NCI-H2227 (cell line): Measurements from ENCODE around the gene F10.
"Not testable (repeated sequence)": the region's sequence is repeated elsewhere in the genome, so short reads cannot be mapped to it uniquely, and the experiment has no call there.

Experiments used
- DNase-seq: peaks from one replicate; lab custom pipeline; 2025; ENCODE audit not compliant: unreplicated experiment; lab: John Stamatoyannopoulos, UW

The F10 gene

DNA sequence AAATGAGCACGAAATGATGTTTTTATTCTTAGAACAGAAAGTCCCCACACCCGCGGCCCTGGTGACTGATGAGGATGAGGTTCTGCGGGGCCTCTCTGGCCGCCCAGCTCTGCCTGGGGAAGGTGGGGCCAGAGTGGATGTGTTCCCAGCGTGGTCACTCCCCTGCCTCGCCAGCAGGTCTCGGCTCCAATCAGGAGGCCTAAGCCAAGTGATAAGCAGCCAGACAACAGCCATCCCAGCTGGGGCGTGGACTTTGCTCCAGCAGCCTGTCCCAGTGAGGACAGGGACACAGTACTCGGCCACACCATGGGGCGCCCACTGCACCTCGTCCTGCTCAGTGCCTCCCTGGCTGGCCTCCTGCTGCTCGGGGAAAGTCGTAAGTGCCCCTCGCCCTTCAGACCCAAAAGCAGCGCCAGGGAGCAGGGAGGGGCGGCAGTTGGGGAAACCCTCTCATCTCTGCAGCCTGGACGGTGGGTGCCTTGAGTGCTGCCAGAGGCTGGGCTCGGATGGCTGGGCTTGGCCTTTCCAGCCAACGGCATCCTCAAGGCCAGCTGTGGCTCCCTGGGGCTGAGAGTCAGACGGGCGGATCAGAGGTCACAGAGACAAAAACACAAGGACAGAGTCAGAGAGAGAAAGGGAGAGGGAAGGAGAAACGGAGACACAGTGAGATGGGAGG lies at the start of gene F10:
F10 (plus strand) TSS at position 250 of the 676 bp plus-strand sequence; CDS start at position 307, 57 bp downstream.
- peak; percentile 34 for DNase-seq

DNA sequence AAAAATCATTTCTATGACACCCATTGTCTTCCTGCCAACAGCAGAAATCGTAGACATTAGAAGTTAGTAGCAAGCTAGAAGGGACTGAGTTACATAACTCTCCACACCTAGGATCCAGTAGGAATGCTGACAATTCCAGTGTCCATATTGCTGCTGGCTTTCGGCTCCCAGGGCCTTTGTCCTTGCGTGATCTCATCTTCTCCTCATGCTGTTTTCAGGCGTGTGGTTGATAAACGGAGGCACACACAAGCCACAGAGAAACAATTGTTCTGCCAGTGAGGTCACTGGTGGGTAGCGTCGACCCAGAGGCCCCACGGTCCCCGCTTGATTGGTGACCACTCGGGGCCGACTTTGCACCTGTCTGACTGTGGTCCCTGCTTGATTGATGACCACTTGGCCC lies 48.7 kb upstream of the F10 start:
- DNase-seq, result no peak

DNA sequence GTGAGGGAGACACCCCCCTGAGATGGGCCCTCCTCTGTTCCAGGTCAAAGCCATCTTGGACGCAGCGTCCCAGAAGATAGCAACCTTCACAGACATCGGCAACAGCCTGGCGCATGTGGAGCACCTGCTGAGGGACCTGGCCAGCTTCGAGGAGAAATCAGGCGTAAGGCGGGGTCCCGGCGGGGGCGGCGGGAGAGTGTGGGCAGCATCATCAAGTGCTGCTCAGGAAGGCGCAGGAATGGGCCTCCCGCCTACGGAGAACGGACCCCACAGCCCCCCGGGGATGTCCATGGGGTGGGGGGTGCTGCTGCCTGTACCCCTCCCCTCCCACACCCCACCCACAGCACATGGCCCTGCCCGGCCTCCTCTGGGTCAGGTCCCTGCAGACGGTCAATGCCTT lies 48.2 kb upstream of the F10 start:
- DNase-seq, result no peak

DNA sequence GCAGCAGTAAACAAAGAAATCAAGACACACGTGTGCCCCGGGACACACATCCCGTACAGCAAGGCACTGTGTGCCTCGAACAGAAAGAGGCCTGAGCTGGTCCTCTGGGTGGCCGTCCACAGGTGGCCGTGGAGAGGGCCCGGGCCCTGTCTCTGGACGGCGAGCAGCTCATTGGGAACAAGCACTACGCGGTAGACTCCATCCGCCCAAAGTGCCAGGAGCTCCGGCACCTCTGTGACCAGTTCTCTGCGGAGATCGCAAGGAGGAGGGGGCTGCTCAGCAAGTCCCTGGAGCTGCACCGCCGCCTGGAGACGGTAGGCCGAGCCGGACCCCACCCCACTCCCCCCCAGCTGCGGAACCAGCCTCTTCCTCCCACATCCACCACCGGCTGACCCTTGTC lies 47.7 kb upstream of the F10 start:
- DNase-seq, result no peak

DNA sequence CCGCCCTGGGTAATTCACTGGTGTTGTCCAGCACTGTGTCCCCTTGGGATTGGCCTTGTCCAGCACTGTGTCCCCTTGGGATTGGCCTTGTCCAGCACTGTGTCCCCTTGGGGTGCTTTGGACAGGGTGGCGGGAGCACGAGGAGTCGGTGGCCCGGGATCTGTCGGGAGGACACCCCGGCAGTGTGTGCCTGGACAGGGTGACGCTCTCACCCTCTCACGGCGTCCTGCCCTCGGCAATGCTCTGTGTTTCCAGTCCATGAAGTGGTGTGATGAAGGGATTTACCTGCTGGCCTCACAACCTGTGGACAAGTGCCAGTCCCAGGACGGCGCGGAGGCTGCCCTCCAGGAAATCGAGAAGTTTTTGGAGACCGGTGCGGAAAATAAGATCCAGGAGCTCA lies 46.9 kb upstream of the F10 start:
- no peak for DNase-seq

DNA sequence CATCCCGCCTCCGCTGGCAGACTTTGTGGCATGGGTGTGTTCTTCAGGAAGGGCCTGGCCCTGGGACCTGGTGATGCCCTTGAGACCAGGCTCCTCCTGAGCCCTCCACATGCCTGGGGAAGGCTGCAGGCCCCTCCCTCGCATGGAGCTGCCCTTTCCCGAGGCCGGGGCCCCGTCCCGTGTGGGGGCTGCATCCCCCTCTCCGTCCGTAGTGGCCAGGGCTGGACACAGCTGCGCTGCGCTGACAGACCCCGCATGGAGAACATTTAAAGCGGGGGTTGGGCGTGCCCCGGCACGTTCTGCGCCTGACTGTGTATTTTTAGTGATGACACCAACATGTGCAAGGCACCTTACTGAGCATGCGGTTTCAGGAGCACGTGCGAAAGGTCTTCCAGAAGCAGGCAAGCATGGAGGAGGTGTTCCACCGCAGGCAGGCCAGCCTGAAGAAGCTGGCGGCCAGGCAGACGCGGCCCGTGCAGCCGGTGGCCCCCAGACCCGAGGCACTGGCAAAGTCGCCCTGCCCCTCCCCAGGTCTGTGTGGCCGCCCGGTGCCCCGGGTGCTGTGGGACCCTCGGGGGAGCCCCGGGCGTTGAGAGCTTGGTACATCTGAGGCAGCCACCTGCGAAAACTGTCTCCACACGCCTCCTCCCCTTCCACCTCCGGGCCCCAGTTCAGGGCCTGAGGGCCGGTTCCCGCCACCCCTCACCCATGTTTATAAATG lies 45.8 kb upstream of the F10 start:
- DNase-seq, result no peak

DNA sequence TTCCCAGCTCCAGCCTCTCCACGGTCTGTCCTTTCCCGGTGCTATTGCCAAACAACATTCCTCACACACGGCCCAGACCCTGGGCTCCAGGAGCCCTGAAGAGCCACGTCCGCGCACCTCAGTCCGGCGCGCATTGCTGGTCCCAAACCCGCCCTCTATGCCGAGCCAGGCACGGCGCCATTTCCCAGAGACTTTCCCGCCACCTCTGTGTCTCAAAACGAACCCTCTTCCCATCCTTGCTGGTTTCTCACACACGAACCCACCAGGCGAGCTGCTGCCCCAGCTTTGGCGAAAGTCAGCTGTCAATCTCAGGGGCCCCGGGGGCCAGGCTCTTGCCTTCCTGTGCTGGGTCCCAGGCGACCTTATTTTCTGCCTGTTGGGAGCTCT lies 45.0 kb upstream of the F10 start:
- DNase-seq, result no peak

DNA sequence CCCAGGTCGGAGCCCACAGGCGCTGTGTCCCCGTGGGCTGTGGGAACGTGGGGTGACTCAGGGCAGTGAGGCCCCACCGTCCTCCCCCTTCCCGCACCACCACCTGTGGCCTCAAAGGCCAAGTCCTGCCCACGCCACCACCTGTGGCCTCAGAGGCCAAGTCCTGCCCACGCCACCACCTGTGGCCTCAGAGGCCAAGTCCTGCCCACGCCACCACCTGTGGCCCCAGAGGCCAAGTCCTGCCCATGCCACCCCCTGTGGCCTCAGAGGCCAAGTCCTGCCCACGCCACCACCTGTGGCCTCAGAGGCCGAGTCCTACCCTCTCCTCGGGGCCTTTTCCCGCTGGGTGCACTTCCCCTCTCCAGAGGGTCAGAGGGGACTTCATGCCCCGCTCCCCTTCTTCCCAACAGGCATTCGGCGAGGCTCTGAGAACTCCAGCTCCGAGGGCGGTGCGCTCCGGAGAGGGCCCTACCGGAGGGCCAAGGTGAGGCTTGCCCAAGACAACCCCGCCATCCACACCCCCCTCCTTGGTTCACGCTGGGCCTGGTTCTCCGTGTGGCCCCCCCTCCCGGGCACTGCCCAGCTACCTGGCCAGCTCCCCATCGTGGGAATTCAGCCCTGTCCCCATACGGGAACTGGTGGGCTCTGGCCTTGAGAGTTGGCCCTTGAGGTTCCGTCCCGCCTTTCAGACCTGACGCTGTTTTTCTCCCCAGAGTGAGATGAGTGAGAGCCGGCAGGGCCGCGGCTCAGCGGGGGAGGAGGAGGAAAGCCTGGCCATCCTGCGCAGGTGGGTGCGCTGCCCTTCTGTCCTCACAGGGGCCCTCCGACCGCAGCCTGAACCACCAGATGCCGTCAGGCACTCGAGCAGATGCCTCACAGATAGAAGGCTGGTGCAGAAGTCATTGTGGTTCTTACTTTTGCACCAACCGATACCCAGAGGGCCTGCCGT lies 44.4 kb upstream of the F10 start:
- no peak for DNase-seq

DNA sequence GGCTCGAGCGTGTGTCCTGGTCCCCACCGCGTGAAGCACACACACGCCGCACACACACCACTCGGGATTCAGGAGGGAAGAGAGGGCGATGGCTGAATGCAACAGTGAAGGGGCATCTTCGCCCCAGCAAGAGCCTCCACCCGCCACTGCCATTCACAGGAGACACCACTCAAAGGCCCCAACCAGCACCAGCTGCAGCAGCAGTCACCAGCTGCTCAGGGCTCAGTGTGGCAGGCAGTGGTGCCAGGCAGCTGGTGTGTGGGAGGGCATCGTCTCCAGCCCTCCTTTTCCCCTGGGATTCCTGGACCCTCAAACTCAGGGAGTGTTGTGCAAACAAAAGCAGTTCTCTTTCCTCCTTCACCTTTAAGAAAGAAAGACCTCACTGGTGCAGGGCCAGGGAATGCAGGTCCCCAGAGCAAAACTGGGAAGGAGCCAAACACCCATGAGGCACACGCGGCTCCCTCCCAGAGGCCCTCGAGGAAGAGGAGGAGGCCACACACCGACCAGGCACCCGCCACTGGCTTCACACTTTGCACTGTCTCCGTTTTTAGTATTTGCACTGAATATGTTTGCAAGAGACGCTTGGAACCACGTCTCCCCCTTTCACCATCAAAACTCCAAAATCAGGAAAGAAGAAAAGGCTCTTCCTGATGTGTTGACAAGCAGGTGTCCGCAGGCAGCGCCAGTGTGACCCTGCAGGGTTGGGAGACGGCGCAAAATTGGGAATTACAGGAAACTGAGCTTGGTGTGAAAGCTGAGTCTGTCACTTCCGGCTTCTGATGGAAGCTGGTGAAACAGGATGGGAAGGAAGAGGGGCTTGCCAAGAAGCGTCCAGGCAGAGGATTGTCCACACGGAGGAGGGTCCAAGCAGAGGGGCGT lies 43.5 kb upstream of the F10 start:
- DNase-seq, result no peak

DNA sequence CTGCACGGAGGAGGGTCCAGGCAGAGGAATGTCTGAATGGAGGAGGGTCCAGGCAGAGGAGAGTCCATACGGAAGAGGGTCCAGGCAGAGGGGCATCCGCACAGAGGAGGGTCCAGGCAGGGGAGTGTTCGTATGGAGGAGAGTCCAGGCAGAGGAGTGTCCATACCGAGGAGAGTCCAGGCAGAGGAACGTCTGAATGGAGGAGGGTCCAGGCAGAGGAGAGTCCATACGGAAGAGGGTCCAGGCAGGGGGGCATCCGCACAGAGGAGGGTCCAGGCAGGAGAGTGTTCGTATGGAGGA lies 42.9 kb upstream of the F10 start:
- DNase-seq, result not testable (repeated sequence)

DNA sequence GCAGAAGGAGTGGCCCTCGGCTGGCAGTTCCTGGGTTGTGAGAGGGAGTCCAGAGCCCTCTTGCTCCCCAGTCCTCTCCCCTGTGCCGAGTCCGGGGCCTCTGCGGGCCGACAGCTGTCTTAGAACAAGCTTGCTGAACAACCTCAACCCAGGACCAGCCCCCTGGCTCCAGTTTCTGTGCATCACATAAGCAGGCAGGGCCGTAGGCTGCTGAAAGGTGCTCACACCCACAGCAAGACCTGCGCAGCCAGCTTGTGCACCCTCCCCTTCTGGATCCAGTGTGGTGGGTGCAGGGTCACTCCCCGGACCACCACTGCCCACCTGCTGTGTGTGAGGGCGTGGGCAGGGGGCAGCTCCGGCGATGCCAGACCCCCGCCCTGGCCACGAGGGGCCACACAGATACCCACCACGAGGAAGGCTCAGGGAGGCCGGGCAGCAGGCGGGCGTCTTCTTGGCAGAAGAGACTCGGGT lies 42.2 kb upstream of the F10 start:
- no peak for DNase-seq

DNA sequence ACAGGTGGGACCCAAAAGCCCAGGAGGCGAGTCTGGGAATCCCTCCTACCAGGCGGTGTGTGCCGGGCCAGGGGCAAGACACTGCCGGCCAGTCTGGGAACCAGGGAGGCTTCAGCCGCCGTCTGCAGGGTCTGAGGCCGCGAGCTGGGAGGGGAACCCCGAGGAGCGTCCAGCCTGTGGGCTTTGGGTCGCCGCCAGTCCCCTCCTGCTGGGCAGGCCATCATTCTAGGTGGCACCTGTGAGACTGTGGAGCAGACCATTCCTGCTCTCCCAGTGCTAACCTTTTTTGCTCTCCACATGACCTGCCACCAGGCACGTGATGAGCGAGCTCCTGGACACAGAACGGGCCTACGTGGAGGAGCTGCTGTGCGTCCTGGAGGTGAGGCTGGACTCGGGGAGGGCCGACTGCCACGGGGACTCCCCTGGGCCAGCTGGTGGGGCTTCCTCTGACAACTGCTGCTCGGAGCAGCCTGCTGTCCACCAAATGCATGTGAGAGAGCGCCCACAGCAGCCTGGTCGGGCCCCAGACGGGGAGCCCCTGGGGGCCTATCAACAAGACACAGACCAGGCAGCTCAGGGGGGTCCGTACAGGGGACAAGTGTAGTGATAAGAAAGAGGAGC lies 41.6 kb upstream of the F10 start:
- no peak for DNase-seq

DNA sequence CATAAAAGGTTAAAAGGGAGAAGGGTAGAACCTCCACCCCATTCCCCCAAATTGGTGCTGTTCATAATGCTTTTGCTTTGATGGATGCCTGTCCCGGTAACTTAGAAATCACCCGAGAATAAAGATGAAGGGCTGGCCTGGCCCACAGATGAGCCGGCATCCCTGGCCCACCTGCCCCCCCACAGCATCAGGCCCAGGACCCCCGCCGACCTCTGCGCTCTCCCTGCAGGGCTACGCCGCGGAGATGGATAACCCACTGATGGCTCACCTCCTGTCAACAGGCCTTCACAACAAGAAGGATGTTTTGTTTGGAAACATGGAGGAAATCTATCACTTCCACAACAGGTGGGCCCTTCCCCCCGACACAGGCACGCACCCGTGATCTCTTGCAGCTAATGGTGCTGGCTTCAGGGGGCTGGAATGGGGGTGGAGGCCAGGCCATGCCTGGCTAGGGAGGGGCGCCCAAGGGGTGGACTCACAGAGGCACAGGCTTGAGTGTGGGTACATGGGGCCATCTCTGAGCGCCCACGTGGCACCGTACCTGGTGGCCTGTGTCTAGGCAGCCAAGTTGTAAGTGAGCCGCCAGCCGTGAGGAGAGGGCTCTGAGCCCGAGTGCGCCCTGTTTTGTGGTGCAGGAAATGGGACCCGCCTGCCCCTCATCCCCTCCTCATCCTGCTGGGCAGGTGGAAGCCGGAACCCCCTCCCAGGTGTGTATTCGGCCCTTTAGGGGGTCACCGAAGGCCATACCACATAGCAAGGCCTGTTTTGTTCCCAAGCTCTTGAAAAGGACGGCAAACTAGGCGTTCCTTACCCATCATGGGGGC lies 40.2 kb upstream of the F10 start:
- no peak for DNase-seq

DNA sequence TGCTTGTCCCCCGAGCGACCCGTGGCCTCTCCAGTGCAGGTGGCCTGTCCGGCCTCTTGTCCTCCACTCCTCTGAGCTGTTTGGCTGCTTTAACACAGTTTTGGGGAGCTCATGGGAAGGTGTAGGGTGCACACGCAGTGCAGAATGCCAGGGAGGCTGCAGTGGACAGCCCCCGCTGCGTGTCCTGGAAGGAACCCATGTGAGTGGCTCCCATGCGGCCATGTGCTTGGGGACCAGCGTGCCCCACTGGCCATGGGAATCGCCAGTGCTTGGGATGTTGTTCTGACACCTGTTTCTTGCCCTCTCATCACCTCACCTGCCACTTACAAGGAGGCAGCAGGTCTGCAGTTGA lies 39.6 kb upstream of the F10 start:
- no peak for DNase-seq

DNA sequence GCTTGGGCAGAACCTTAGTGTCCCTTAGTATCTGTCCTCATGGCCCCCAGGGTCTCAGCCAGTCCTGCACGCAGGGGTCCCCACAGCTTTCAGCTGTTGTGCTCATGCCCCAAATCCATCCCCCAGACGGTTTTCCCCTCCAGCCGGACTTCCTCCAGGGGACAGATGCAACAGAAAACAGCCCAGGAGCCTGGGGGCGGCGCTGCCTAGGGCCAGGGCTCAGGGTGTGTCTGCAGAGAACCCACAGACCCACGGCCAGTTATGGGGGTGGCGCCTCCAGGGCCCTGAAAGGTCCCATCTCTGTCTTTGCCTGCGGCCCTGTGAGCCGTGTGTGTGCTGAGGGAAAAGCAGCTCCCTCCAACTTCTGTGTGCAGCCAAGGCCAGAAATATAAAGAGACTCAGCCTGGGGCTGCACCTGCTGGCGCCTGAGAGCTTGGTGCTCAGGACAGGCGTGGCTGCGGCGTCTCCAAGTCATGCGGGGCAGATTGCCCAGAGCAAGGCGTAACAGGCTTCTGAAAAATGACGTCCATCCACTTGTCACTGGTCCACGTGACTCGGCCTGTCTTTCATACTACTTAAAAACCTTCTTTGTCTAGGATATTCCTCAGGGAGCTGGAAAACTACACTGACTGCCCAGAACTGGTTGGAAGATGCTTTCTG lies 39.1 kb upstream of the F10 start:
- peak; percentile 20 for DNase-seq

DNA sequence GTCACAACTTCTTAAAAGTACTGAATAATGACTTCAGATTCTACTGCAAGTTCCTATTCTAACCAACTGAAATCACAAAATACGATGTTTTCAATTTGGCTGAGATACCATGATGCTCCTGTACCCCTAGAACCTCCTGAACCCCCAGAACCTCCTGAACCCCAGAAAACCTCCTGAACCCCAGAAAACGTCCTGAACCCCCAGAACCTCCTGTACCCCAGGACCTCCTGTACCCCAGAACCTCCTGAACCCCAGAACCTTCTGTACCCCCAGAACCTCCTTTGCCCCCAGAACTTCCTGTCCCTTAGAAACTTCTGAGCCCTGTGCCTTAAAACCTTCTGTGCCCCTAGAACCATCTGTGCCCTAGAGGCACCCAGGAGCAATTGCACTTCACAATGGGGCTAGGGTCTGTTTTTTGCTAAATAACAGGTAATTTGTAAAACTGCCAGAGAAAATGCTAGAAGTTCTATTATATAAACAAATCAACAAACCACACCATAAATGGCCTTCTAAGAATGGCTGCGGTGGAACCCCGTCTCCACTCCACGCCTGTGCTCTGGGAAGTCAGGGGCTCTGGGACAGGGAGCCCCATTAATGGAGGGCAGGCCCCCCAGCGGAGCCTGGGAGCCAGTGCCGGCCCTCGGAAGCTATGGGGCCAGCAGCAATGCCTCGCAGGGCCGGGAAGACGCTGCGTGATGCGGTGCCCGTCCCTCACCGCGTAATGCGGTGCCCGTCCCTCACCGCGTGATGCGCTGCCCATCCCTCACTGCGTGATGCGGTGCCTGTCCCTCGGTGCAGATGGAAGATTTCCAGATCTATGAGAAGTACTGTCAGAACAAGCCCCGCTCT lies 38.3 kb upstream of the F10 start:
- no peak for DNase-seq

DNA sequence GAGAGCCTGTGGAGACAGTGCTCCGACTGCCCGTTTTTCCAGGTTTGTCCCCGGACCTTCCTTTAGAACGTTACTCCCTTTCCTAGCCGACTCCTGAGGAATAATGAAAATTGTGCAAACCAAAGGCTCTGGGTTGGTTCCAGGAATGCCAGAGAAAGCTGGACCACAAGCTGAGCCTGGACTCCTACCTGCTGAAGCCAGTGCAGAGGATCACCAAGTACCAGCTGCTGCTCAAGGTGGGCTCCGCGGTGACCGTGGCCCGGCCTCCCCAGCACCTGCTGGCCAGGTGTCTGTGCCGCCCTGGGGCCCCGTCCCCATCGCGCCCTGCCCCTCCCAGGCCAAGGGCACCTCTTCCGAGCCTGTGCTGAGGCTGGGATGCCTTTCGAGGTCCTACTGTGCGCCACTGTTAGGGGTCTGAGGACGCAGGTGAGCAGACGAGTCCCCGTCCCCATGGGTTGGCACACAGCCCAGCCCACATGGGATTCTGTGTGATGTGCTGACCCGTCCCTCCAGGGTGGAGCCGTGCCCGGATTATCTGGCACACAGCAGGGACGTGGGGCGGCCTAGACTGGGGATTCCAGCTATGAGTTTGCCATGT lies 37.6 kb upstream of the F10 start:
- DNase-seq, result no peak
